HepG2 (cell line): ENCODE measurements around the gene HIF3A. TPM values are rescaled to one million over a fixed set of nuclear protein-coding genes. Genes with fewer than 3 reads are reported as not detected.
A peak's percentile ranks its signal among the peaks of the same experiment; 100 is the strongest.

Experiments
- ETV5 ChIP-seq: IDR thresholded peaks from 2 replicates; pipeline ENCODE4 v1.6.1; 2018; ENCODE audit warnings: missing biosample characterization, missing genetic modification reagents, inconsistent platforms, borderline replicate concordance
- HNF4A ChIP-seq: sonication (generic); formaldehyde crosslinking; IDR thresholded peaks from 2 replicates; pipeline ENCODE4 v1.4.0; 2020; ENCODE audit warnings: missing genetic modification reagents
- HOXA3 ChIP-seq: sonication (generic); formaldehyde crosslinking; IDR thresholded peaks from 2 replicates; pipeline ENCODE4 v1.5.0; 2020; ENCODE audit warnings: missing genetic modification reagents
- MAFF ChIP-seq: IDR thresholded peaks from 2 replicates; pipeline ENCODE4 v1.6.1; 2011; ENCODE audit warnings: low read depth, low read length, improper control_type of control experiment
- MED1 ChIP-seq: sonication (generic); formaldehyde crosslinking; IDR thresholded peaks from 2 replicates; pipeline ENCODE4 v1.4.0; 2020; ENCODE audit warnings: missing genetic modification reagents
- PRPF4 ChIP-seq: fragments of 200-400 bp; formaldehyde crosslinking; IDR thresholded peaks from 2 replicates; pipeline ENCODE4 v1.6.1; 2016; ENCODE audit warnings: low read length, low read depth; ENCODE audit not compliant: poor library complexity, severe bottlenecking
- RARG ChIP-seq: sonication (generic); formaldehyde crosslinking; IDR thresholded peaks from 2 replicates; pipeline ENCODE4 v1.4.0; 2020; ENCODE audit warnings: low read depth, mild to moderate bottlenecking, missing genetic modification reagents
- SMAD9 ChIP-seq: sonication (generic); formaldehyde crosslinking; IDR thresholded peaks from 2 replicates; pipeline ENCODE4 v1.5.1; 2020; ENCODE audit warnings: mild to moderate bottlenecking, missing genetic modification reagents
- SMARCC2 ChIP-seq: fragments of 450-650 bp; IDR thresholded peaks from 2 replicates; pipeline ENCODE4 v1.6.1; 2017; ENCODE audit warnings: antibody characterized with exemption, mild to moderate bottlenecking
- TAF1 ChIP-seq: sonication (generic); formaldehyde crosslinking; IDR thresholded peaks from 2 replicates; pipeline ENCODE4 v1.4.0; 2020; ENCODE audit warnings: missing genetic modification reagents
- YY1 ChIP-seq: IDR thresholded peaks from 2 replicates; pipeline ENCODE4 v1.6.1; 2011; ENCODE audit warnings: low read length, low read depth, moderate library complexity, mild to moderate bottlenecking; ENCODE audit not compliant: insufficient read depth, insufficient replicate concordance
- ZFYVE20 ChIP-seq: sonication (generic); formaldehyde crosslinking; IDR thresholded peaks from 2 replicates; pipeline ENCODE4 v1.8.0; 2023; ENCODE audit warnings: low read depth, mild to moderate bottlenecking, moderate library complexity, missing genetic modification reagents, borderline replicate concordance
- ZNF292 ChIP-seq: sonication (generic); formaldehyde crosslinking; IDR thresholded peaks from 2 replicates; pipeline ENCODE4 v1.8.1; 2022; ENCODE audit warnings: mild to moderate bottlenecking, low read depth, missing genetic modification reagents, borderline replicate concordance
- ZNF510 ChIP-seq: sonication (generic); formaldehyde crosslinking; IDR thresholded peaks from 2 replicates; pipeline ENCODE4 v1.4.0; 2020; ENCODE audit warnings: low read depth, mild to moderate bottlenecking, missing genetic modification reagents
- ZNF776 ChIP-seq: sonication (generic); formaldehyde crosslinking; IDR thresholded peaks from 2 replicates; pipeline ENCODE4 v1.4.0; 2020; ENCODE audit warnings: mild to moderate bottlenecking, missing genetic modification reagents
- polyA plus RNA-seq, 8 experiments: library from polyadenylated mRNA; depleted of rRNA in 3 of 8; stranded (reverse) in 7 of 8; unstranded in 1 of 8; fragments of >200 nt; fragmentation: Illumina TruSeq in 4 of 8; extraction: Trizol in 4 of 8; gene quantifications; 2 replicates each; pipeline versions ENCODE4 v1.2.1 to v1.2.3, GENCODE V29; 2011 to 2016; ENCODE audit warnings: low read depth in 4 of 8, missing spikeins in 1 of 8, mixed read lengths in 1 of 8; ENCODE audit not compliant: insufficient read depth in 1 of 8
- total RNA-seq, 5 experiments: library from RNA; depleted of rRNA; stranded (reverse); fragments of >200 nt; fragmentation: Illumina TruSeq; extraction: Trizol; gene quantifications; 2 replicates each; pipeline ENCODE4 v1.2.3, GENCODE V29; 2016; ENCODE audit warnings: low read depth in 1 of 5
- TF ChIP-seq, protein P1 (sequence below): sonication (generic); formaldehyde crosslinking; IDR thresholded peaks from 2 replicates; pipeline ENCODE4; 2020; ENCODE audit warnings: missing genetic modification reagents, mild to moderate bottlenecking, borderline replicate concordance
- TF ChIP-seq, protein P2 (sequence below): conservative IDR thresholded peaks from 2 replicates; pipeline ENCODE4 v1.6.1; 2018; ENCODE audit warnings: missing genetic modification reagents
- TF ChIP-seq, protein P3 (sequence below): IDR thresholded peaks from 2 replicates; pipeline ENCODE4 v1.6.1; 2016
- TF ChIP-seq, protein P4 (sequence below): IDR thresholded peaks from 2 replicates; pipeline ENCODE4 v1.6.1; 2018; ENCODE audit warnings: missing genetic modification reagents, mild to moderate bottlenecking, missing compliant biosample characterization
- TF ChIP-seq, protein P5 (sequence below): sonication (generic); formaldehyde crosslinking; IDR thresholded peaks from 2 replicates; pipeline ENCODE4 v1.4.0; 2020; ENCODE audit warnings: mild to moderate bottlenecking, low read depth, missing genetic modification reagents

HIF3A gene
- total and polyA plus RNA-seq, 2 of the 13 experiments (the other 11 are each of a cell fraction or from before 2014, with no cell fraction given) = 0.09 to 0.22 TPM

DNA sequence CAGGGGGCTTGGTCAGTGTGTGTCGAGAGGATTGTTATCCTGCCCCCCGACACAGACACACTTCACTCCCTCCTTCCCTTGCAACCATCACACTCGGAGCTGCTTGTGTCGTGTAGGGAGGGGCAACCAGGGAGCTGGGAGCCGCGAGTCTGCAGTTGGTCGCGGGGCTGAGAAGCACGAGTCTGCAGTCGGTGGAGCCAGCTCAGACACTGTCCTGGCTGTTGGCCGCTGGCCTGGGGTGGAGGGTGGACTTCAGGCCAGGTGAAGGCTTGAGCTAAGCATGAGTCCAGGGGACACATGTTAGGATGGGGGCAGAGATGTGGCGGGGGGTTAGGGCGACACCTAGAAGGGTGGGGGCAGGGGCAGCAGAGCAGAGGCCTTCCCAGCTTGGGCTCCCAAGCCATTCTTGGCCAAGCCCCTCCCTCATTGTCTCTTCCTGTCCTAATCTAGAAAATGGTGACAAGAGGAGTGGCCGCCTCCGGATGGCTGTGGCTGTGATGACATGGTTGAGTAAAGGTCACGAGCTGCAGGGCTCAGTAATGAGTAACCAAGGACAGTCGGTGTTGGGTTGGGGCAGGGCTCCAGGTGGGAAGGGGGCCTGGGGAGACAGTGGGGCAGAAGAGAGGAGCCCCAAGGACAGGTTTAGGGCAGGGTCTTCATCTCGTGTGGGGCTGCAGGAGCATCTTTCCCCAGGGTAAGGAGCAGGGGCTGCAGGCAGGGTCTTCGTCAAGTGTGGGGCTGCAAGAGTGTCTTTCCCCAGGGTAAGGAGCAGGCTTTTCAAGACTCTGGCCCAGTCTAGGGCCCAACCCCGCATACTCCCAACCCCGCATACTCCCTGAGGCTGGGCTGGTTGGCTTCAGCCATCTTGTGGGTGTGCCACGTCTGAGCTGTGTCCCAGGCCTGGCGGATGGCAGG lies 58.6 kb downstream of the HIF3A start (continued):
- TF ChIP-seq, protein P1, sequence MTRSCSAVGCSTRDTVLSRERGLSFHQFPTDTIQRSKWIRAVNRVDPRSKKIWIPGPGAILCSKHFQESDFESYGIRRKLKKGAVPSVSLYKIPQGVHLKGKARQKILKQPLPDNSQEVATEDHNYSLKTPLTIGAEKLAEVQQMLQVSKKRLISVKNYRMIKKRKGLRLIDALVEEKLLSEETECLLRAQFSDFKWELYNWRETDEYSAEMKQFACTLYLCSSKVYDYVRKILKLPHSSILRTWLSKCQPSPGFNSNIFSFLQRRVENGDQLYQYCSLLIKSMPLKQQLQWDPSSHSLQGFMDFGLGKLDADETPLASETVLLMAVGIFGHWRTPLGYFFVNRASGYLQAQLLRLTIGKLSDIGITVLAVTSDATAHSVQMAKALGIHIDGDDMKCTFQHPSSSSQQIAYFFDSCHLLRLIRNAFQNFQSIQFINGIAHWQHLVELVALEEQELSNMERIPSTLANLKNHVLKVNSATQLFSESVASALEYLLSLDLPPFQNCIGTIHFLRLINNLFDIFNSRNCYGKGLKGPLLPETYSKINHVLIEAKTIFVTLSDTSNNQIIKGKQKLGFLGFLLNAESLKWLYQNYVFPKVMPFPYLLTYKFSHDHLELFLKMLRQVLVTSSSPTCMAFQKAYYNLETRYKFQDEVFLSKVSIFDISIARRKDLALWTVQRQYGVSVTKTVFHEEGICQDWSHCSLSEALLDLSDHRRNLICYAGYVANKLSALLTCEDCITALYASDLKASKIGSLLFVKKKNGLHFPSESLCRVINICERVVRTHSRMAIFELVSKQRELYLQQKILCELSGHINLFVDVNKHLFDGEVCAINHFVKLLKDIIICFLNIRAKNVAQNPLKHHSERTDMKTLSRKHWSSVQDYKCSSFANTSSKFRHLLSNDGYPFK (CRISPR knock-in tag) = peak; percentile 43; the same call in 1 of the 2 replicates
- peak; percentile 65; the same call in 1 of the 2 replicates for TF ChIP-seq HOXA3 (CRISPR knock-in tag)
- peak; percentile 58 for TF ChIP-seq HNF4A (CRISPR knock-in tag)
- TF ChIP-seq ZNF510 = no peak
- TF ChIP-seq, protein P2, sequence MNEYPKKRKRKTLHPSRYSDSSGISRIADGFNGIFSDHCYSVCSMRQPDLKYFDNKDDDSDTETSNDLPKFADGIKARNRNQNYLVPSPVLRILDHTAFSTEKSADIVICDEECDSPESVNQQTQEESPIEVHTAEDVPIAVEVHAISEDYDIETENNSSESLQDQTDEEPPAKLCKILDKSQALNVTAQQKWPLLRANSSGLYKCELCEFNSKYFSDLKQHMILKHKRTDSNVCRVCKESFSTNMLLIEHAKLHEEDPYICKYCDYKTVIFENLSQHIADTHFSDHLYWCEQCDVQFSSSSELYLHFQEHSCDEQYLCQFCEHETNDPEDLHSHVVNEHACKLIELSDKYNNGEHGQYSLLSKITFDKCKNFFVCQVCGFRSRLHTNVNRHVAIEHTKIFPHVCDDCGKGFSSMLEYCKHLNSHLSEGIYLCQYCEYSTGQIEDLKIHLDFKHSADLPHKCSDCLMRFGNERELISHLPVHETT (CRISPR knock-in tag) = no peak
- no peak for TF ChIP-seq SMAD9 (CRISPR knock-in tag)
- TF ChIP-seq, protein P3, sequence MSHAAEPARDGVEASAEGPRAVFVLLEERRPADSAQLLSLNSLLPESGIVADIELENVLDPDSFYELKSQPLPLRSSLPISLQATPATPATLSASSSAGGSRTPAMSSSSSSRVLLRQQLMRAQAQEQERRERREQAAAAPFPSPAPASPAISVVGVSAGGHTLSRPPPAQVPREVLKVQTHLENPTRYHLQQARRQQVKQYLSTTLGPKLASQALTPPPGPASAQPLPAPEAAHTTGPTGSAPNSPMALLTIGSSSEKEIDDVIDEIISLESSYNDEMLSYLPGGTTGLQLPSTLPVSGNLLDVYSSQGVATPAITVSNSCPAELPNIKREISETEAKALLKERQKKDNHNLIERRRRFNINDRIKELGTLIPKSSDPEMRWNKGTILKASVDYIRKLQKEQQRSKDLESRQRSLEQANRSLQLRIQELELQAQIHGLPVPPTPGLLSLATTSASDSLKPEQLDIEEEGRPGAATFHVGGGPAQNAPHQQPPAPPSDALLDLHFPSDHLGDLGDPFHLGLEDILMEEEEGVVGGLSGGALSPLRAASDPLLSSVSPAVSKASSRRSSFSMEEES (CRISPR knock-in tag) = peak; percentile 85
- no peak for TF ChIP-seq ZNF776 (CRISPR knock-in tag)
- TF ChIP-seq RARG (CRISPR knock-in tag) = no peak
- TF ChIP-seq ZFYVE20 = 0 out of 2 replicates have a peak, but pooled peaks have one; percentile 27
- no peak for TF ChIP-seq MED1
- TF ChIP-seq SMARCC2 = no peak
- TF ChIP-seq PRPF4 = peak; percentile 62
- no peak; the same call in 1 of the 2 replicates for TF ChIP-seq TAF1 (CRISPR knock-in tag)
- TF ChIP-seq ETV5 = peak; percentile 70; the same call in 1 of the 2 replicates
- TF ChIP-seq MAFF = no peak
- TF ChIP-seq, protein P4, sequence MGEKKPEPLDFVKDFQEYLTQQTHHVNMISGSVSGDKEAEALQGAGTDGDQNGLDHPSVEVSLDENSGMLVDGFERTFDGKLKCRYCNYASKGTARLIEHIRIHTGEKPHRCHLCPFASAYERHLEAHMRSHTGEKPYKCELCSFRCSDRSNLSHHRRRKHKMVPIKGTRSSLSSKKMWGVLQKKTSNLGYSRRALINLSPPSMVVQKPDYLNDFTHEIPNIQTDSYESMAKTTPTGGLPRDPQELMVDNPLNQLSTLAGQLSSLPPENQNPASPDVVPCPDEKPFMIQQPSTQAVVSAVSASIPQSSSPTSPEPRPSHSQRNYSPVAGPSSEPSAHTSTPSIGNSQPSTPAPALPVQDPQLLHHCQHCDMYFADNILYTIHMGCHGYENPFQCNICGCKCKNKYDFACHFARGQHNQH (CRISPR knock-in tag) = no peak
- peak; percentile 13; the same call in 1 of the 2 replicates for TF ChIP-seq ZNF292 (CRISPR knock-in tag)
- TF ChIP-seq, protein P5, sequence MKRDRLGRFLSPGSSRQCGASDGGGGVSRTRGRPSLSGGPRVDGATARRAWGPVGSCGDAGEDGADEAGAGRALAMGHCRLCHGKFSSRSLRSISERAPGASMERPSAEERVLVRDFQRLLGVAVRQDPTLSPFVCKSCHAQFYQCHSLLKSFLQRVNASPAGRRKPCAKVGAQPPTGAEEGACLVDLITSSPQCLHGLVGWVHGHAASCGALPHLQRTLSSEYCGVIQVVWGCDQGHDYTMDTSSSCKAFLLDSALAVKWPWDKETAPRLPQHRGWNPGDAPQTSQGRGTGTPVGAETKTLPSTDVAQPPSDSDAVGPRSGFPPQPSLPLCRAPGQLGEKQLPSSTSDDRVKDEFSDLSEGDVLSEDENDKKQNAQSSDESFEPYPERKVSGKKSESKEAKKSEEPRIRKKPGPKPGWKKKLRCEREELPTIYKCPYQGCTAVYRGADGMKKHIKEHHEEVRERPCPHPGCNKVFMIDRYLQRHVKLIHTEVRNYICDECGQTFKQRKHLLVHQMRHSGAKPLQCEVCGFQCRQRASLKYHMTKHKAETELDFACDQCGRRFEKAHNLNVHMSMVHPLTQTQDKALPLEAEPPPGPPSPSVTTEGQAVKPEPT (CRISPR knock-in tag) = no peak
- TF ChIP-seq YY1 = peak; percentile 38
